Hematopoietic multipotent progenitor cell treated with erythropoietin and hydrocortisone succinate and interleukin-3 and kit ligand, for 17 days (in vitro differentiated cells): Measurements from ENCODE around the gene CCDC142.

Experiments used
- DNase-seq: peaks from one replicate; pipeline ENCODE4 v3.0.0-alpha.2; 2015; ENCODE audit warnings: low spot score

The CCDC142 gene

GRCh38 chr2:74482801-74483674, at the start of gene CCDC142, which contains the start of gene TTC31:
Gene CCDC142 (minus strand): TSS chr2:74482998. CDS start chr2:74482837, 161 bp downstream.
Gene TTC31 (plus strand): TSS chr2:74483081. CDS start chr2:74483096, 15 bp downstream.
- DNase-seq, result peak; percentile 97

DNA sequence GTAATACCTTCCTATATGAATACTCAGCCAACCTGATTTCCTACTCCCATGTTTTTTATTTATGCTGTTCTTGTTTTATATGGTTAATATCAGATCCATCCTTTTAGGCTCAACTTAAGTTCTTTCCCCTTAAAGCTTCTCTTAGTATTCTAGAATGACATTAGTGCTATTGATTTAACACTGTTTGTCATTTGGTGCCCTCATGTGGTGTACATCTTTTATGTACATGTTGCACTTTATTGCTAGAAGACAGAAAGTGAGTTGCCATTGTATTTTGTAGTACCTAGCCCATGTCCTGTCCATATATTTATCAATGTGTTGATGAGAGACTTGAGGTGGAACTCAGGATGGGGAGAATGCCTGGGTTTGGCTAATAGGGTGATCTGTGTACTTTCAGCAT, 49.4 kb upstream of the CCDC142 start:
- peak; percentile 79 for DNase-seq

DNA sequence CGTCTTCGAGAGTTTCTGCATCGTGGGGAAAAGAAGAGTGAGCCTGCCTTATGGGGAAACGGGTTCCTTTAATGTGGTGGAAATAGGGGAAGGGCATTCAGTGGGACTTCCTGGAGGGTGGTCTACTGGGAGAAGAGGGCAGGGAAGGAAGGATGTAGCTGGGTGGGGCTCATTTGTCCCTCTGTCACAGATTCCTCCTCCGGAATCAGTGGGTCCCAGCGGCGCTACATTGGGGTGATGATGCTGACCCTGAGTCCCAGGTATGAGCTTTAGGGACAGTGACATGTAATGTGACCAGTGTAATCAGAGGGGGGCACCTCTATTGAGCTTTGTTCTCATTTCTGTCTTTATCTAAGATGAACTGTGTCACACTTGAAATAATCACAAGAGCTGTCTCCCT, 48.9 kb upstream of the CCDC142 start:
- DNase-seq, result no peak

DNA sequence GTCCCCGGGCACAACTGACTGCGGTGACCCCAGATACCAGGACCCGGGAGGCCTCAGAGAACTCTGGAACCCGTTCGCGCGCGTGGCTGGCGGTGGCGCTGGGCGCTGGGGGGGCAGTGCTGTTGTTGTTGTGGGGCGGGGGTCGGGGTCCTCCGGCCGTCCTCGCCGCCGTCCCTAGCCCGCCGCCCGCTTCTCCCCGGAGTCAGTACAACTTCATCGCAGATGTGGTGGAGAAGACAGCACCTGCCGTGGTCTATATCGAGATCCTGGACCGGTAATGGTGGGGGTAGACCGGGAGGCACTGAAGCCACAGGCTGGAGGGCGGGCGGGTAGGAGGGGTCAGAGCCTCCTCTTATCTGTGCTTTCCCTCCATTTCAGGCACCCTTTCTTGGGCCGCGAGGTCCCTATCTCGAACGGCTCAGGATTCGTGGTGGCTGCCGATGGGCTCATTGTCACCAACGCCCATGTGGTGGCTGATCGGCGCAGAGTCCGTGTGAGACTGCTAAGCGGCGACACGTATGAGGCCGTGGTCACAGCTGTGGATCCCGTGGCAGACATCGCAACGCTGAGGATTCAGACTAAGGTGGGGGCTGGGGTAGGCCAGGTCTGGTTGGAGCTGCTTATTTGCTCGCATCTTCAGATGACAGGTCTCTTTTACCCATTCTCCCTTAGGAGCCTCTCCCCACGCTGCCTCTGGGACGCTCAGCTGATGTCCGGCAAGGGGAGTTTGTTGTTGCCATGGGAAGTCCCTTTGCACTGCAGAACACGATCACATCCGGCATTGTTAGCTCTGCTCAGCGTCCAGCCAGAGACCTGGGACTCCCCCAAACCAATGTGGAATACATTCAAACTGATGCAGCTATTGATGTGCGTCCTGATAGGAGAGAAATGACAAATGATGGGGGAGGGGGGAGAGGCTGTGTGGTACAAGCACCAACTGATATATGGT, 47.7 kb upstream of the CCDC142 start:
- DNase-seq, result peak; percentile 83

GRCh38 chr2:74529357-74530238, 46.8 kb upstream of the CCDC142 start, which contains the start of the genes AUP1 and HTRA2:
Gene AUP1 (minus strand): TSS chr2:74529706. CDS start chr2:74529629, 77 bp downstream.
Gene HTRA2 (plus strand): TSS chr2:74529933. CDS start chr2:74530007, 74 bp downstream.
- DNase-seq, result peak; percentile 91

DNA sequence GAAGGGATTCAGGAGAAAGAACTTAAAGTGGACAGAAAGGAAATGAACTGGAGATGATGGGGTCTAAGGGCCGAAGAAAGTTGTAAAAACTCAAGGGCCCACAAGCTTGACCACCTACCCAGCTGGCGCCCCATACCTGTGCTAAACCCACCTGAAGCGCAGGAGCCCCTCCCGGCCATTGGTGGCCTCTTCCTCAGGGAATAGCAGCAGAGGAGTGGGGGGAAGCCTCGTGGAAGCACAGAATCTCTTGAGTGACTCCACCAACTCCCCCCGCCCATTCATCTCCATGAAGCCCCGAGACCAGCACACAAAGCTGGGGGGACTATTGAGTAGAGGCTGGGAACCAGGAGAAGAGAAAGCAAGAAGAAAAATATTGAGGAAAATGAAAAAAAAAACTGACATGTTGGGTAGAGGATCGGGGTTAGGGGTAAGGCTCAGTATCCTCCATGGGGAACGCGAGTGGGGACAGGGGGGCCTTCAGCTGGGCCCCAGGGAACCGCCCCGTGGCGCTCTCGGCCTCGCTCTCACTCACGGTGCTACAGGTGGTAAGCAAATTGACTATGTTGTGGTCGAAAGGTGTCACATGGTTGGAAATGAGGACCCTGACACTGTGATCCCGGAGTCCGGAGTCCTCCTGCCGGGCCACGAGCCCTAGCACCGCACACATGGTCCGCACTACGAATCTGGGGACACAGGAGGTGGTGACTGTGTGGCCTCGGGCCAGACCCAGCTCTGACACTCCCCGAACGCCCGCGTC, 46.0 kb upstream of the CCDC142 start:
- DNase-seq, result no peak

- no peak for DNase-seq
Observed at GRCh38 chr2:74527741-74528140, 44.9 kb upstream of the CCDC142 start.

GRCh38 chr2:74526649-74527230, 43.9 kb upstream of the CCDC142 start:
- DNase-seq, result no peak

DNA sequence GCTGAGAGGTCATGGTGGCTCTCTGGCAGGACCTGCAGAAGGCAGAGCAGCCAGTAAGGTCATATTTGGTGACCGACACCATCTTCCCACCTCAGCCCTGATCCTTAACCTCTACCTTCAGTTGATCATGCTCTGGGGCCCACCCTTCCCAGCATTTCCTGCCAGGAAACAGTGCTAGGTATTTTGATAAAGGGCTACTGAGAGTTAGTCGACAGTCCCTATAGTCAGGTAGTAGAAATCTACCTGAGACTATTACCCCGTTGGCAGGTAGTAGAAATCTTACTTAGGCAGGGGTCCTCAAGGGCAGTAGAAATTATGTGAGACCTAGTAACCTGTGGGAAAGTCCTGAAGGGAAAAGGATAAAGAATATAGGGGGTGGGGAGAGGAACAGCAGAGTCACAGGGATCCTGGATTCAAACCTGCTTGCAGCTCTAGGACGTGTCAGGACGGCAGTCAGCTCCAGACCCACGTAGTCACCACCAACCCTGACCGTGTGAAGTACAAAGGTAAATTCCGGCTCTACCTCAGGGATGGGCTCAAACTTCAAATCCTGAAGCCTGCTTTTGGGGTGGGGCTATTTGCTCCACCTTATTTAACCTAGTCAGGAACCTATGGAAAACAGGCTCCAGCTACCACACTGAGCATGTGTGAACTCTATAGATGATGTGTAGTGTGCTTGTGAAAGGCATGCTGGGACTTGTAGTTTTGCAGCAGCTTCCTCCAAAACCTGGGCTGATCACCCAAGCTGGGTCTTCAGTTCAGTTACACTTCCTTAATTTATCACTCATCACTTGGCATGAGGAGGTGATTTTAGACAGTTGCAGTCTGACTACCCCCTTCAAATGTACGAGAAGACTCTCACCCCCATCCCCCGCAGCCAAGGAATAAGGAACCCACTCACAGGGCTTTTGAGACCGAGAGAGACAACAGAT, 43.2 kb upstream of the CCDC142 start, which contains the start of gene DQX1:
Gene DQX1, minus strand, starts transcription at position 515 of the 932 bp plus-strand sequence. Its CDS starts 502 bp downstream, at position 13.
- DNase-seq, result peak; percentile 28

DNA sequence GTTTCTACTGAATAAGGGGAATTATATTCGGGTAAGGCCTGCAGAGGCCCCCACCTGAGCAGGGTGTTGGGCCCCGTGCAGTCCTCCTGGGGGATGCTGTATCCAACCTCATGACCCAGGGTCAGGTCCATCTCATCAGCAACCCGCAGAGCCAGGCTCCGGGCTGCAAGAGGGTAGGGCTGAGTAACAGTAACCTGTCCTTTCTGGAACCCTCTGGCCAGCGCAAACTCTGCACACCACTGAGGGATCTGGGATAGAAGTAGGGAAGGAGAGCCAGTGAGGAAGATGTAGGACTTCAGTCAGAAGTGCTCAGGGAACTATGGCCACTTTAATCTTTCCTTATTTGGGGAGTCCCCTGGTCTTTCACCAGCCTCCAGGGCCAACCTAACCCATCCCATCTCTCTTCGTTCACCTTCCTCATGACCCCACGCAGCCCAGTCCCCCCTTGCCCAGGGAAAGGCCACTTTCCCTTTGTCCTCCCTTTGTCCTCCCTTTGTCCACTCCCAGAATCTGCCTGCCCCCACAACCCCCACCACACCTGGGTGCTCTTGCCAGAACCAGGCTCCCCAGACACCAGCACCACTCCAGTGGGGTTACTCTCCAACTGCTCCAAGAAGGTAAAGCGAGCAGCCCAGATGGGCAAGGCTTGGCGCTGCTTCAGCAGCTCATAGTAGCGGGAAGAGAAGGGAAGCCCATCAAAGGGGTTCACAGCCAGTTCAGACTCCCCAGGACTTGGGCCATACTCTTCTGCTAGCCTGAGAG, 42.3 kb upstream of the CCDC142 start:
- DNase-seq, result no peak

DNA sequence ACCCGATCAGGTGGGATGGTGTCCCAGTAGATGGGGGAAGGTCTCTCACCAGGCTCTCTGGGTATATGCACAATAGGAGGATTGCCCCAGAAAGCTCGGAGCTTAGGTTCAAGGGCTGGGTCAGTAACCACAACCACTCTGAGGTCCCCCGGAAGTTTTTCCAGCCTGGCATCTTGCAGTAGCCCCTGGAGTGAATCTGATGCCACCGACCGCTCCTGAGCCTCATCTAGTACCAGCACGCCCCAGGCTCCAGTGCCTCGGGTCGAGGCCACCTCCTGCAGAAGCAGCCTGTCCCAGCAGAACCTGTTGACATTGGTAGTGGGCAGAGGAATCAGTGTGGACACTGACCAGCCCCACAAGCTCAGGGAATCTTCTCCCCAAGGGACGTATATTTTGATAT, 41.2 kb upstream of the CCDC142 start:
- DNase-seq, result no peak

GRCh38 chr2:74522516-74522915, 39.7 kb upstream of the CCDC142 start:
- no peak for DNase-seq

GRCh38 chr2:74516650-74517049, 33.9 kb upstream of the CCDC142 start:
- DNase-seq, result no peak

GRCh38 chr2:74515981-74516633, 33.3 kb upstream of the CCDC142 start:
- DNase-seq, result peak; percentile 51

GRCh38 chr2:74515271-74515980, 32.6 kb upstream of the CCDC142 start:
- DNase-seq, result no peak

DNA sequence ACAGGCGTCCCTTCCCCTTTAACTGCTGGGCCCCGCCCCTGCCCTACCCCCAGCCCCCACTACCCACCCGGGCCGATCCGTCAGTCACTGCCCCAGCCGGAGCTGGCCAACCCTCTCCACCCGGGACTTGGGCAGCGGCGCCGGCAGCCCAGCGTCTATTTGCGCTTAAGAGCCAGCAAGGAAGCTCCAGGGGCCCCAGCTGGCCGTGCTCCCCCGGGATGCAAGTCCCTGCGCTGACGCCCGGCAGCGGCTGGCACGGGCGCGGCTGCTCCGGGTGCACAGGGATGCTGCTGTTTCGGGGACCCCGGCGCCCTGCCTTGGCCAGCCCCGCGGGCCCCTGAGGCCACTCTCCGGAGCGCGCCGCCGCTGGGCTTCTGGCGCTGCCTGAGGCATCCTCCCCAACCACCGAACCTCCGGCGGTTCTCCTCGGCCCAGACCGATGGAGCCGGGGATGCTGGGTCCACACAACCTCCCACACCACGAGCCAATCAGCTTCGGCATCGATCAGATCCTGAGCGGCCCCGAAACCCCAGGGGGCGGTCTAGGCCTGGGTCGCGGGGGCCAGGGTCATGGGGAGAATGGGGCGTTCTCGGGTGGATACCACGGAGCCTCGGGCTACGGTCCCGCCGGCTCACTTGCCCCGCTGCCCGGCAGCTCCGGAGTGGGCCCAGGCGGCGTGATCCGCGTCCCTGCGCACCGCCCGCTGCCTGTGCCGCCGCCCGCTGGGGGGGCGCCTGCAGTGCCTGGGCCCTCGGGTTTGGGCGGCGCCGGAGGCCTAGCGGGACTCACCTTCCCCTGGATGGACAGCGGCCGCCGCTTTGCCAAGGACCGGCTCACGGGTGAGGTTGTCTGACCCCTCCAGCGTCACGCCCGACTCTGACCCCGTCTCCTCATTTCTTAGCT, 31.8 kb upstream of the CCDC142 start, which contains the start of gene TLX2:
Gene TLX2, plus strand, starts transcription at position 83 of the 903 bp plus-strand sequence. Its CDS starts 357 bp downstream, at position 440.
- DNase-seq, result no peak
